Tibial artery (tissue), 4 donors: ENCODE results near the gene CTIF.

Experiments used
- DNase-seq, 2 donors: peaks; one replicate each; pipeline ENCODE4 v3.0.0-alpha.2; 2019
- H3K27ac ChIP-seq, 2 donors: fragments of 200-600 bp; sonication (generic) in 1 of 2; 1 replicate in 1 of 2; 2 replicates in 1 of 2; pipeline ENCODE4 v1.5.1; 2018 to 2019; ENCODE audit warnings: mild to moderate bottlenecking in 1 of 2
- H3K27me3 ChIP-seq, 2 donors: fragments of 200-600 bp; sonication (generic) in 1 of 2; one replicate each; pipeline versions ENCODE4 v1.5.1 to v1.6.0; 2016 to 2019
- H3K36me3 ChIP-seq, 3 donors: fragments of 200-600 bp; sonication (generic) in 2 of 3; one replicate each; pipeline ENCODE4 v1.5.1; 2016 to 2019; ENCODE audit warnings: mild to moderate bottlenecking in 2 of 3
- H3K4me1 ChIP-seq, 4 donors: fragments of 200-600 bp; sonication (generic) in 2 of 4; 1 replicate in 3 of 4; 2 replicates in 1 of 4; pipeline ENCODE4 v1.5.1; 2016 to 2019
- H3K4me3 ChIP-seq, 2 donors: fragments of 200-600 bp; sonication (generic) in 1 of 2; 1 replicate in 1 of 2; 2 replicates in 1 of 2; pipeline ENCODE4 v1.5.1; 2018 to 2019; ENCODE audit warnings: mild to moderate bottlenecking in 2 of 2
- H3K9me3 ChIP-seq, 3 donors: fragments of 200-600 bp; sonication (generic) in 1 of 3; one replicate each; pipeline ENCODE4 v1.5.1; 2016 to 2019
- intact Hi-C: fragments of 100-400 bp; cut with DNase I; formaldehyde crosslinking; loops from one replicate; pipeline ENCODE4 v1.15.0; 2023; ENCODE audit warnings: low total_unique reads
- TF ChIP-seq, protein P1 (sequence below), 2 experiments: fragments of 200-600 bp in 1 of 2; fragments of 450-650 bp in 1 of 2; IDR thresholded peaks; one replicate each; pipeline ENCODE4 v1.5.1; 2017 to 2019; ENCODE audit warnings: antibody characterized with exemption in 2 of 2, mild to moderate bottlenecking in 1 of 2, moderate library complexity in 1 of 2

Gene CTIF

DNA sequence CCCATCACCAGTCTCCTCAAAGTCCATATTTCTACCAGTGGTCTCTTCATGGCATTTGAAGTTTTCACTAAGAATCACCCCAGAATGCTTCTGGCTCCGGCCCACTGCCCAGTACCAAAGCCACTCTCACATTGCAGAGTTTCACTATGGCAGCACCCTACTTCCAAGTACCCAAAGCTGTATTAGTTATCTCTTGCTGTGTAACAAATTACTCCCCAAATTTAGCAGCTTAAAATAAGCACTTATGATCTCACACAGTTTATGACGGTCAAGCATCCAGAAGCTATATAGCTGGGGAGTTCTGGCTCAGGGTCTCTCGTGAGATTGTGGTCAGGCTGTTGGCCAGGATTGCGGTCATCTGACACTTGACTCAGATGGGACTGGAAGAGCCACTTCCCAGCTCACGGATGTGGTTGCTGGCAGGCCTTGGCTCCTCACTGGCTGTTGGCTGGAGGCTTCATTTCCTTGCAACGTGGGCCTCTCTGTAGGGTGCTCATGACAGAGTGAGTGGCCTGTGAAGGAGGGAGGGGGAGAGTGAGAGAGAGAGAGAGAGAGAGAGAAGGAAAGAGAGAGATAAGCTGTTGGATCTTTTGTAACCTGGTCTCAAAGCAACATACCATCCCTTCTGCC is 189.5 kb downstream of the CTIF start:
- Histone ChIP-seq H3K27me3 (no peaks in the 10 kb centered on the region), H3K4me3 (no peak overlapping the region), H3K27ac (peak overlapping the region; percentile 34 to 43), H3K36me3 (no peaks in the 10 kb centered on the region), H3K4me1 (peaks cover 0 to 31% (median 14%) of the 10 kb centered on the region in 4 donors), H3K9me3 (no peaks in the 10 kb centered on the region)
- TF ChIP-seq, protein P1, sequence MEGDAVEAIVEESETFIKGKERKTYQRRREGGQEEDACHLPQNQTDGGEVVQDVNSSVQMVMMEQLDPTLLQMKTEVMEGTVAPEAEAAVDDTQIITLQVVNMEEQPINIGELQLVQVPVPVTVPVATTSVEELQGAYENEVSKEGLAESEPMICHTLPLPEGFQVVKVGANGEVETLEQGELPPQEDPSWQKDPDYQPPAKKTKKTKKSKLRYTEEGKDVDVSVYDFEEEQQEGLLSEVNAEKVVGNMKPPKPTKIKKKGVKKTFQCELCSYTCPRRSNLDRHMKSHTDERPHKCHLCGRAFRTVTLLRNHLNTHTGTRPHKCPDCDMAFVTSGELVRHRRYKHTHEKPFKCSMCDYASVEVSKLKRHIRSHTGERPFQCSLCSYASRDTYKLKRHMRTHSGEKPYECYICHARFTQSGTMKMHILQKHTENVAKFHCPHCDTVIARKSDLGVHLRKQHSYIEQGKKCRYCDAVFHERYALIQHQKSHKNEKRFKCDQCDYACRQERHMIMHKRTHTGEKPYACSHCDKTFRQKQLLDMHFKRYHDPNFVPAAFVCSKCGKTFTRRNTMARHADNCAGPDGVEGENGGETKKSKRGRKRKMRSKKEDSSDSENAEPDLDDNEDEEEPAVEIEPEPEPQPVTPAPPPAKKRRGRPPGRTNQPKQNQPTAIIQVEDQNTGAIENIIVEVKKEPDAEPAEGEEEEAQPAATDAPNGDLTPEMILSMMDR (IDR thresholded peaks at IDR 0.05): no peak
- peak; percentile 62 to 78 for DNase-seq
- intact Hi-C loops: no loop called here

DNA sequence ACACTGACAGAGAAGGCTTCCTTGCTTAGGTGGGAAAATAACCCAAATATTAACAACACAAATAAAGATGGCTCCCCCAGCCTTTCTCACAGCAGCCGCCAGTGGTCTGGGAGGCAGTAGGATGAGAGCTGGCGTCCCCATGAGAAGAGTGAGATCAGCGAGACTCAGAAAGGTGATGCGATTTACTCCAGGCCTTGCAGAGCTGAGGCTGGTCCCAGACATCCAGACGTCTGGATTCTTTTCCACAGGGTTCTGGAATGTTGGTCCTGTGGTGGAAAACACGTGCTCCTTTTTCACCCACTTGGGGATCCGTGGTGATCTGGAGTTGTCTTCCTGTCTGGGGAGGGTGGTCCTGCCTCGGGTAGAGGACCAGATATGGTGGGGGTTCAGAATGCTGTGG is 190.6 kb downstream of the CTIF start:
- H3K27ac ChIP-seq: peak overlapping the region in 1 of 2 donors; percentile 43
- intact Hi-C loops: no loop called here
- no peaks in the 10 kb centered on the region for H3K27me3 ChIP-seq
- H3K36me3 ChIP-seq: no peaks in the 10 kb centered on the region
- no peak overlapping the region for H3K4me3 ChIP-seq
- peaks cover 0 to 42% (median 24%) of the 10 kb centered on the region in 4 donors for H3K4me1 ChIP-seq
- TF ChIP-seq, protein P1 (IDR thresholded peaks at IDR 0.05): no peak
- DNase-seq: no peak
- no peaks in the 10 kb centered on the region for H3K9me3 ChIP-seq

DNA sequence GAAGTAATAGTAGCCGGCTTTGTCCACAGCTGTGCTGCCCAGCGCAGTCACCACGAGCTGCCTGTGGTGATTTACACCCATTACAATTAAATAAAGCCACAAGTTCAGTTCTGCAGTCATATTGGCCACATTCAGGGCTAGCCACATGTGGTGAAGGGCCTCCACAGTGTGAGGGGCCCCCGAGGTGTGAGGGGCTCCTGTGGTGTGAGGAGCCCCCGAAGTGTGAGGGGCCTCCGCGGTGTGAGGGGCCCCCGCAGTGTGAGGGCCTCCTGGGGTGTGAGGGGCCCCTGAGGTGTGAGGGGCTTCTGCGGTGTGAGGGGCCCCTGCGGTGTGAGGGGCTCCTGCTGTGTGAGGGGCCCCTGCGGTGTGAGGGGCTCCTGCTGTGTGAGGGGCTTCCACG is 191.2 kb downstream of the CTIF start:
- H3K4me1 ChIP-seq: peaks cover 0 to 48% (median 30%) of the 10 kb centered on the region in 4 donors
- H3K36me3 ChIP-seq: no peaks in the 10 kb centered on the region
- intact Hi-C loops: no loop called here
- H3K9me3 ChIP-seq: no peaks in the 10 kb centered on the region
- H3K27me3 ChIP-seq: no peaks in the 10 kb centered on the region
- TF ChIP-seq, protein P1 (IDR thresholded peaks at IDR 0.05): no peak
- no peak overlapping the region for H3K27ac ChIP-seq
- no peak overlapping the region for H3K4me3 ChIP-seq
- no peak for DNase-seq

DNA sequence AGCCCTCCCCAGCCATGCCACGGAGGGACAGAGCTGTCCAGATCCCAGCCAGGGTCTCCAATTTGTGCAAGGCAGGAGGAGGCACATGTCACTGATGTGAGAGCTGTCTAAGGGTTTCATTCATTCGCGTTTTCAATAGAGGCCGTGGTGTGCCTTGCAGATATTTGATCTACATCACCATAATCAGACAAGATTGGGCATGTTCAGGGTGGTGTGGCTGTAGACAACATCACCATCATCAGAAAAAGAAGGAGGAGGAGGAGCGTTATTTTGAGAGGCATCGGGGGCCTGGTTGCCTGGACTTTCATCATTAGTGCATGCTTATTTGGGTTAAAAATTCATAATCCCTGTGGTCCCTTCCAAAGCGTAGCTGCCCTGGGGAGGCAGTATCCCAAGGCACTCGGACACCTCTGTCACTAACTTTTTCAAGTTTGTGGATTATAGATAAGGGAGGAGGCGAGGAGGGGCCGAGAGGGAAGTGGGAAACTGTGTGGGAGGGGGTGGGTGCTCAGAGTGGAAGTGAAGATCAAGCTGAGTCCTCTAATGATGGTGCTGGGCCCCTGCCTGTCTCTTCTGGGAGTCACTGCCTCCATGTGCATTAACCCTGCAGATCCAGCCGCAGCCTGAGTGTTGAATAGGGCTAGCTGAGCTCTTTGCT is 194.1 kb downstream of the CTIF start:
- TF ChIP-seq, protein P1 (IDR thresholded peaks at IDR 0.05): no peak
- Histone ChIP-seq H3K4me3 (no peak overlapping the region), H3K36me3 (no peaks in the 10 kb centered on the region), H3K4me1 (peaks cover 0 to 55% (median 35%) of the 10 kb centered on the region in 4 donors), H3K9me3 (no peaks in the 10 kb centered on the region), H3K27ac (peak overlapping the region; percentile 66 to 74), H3K27me3 (no peaks in the 10 kb centered on the region)
- intact Hi-C loops: no loop called here
- DNase-seq: no peak

DNA sequence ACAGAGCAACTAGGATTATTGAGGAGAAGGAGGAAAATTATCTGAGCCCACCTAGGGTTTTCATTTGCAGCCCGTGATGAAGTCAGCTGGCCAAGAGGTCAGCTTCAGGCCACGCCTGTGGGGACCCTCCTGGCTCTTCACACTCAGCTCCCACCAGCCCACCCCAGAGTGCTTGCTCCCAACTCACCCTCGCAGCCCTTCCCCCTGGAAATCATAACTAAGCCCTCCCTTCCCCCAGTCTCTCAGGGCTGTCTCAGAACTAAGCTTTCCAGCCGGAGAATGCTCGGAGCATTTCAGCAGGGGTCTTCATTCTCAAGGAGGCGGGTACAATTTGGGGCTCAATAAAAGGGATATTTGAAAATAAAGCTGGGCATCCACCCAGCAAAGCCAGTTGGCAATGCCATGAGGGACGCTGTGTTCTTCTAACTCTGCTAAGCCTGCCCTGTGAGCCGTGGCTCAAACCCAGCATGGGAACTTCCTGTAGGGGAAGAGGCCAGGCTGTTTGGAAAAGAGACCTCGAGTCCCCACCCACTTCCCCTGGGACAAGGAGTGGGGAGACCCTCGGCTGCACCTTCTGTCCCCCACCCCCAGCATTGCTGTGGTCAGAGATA is 194.9 kb downstream of the CTIF start:
- no peak overlapping the region for H3K4me3 ChIP-seq

More for the DNA sequence above, 194.9 kb downstream of the CTIF start:
- no peaks in the 10 kb centered on the region for H3K27me3 ChIP-seq
- peaks cover 0 to 48% (median 31%) of the 10 kb centered on the region in 4 donors for H3K4me1 ChIP-seq
- TF ChIP-seq, protein P1 (IDR thresholded peaks at IDR 0.05): no peak
- H3K9me3 ChIP-seq: no peaks in the 10 kb centered on the region
- intact Hi-C loops: no loop called here
- H3K27ac ChIP-seq: peak overlapping the region; percentile 66 to 74
- no peaks in the 10 kb centered on the region for H3K36me3 ChIP-seq
- DNase-seq: peak in 1 of 2 donors; percentile 86
